HG03108 (cell line): ENCODE measurements around the gene ARHGEF19.
"Not testable (repeated sequence)": the region's sequence is repeated elsewhere in the genome, so short reads cannot be mapped to it uniquely, and the experiment has no call there.

ENCODE experiments used
- ATAC-seq: cut with Tn5 transposase; IDR thresholded peaks from one replicate; pipeline ENCODE4 v1.9.1; 2021; ENCODE audit warnings: moderate library complexity; ENCODE audit not compliant: unreplicated experiment

Gene ARHGEF19

GRCh38 chr1:16212251-16212961 lies at the start of gene ARHGEF19:
TSS of gene ARHGEF19 (minus strand) at chr1:16212652. CDS start at chr1:16209054, 3,598 bp downstream.
- ATAC-seq = no peak

GRCh38 chr1:16262067-16262466 lies 49.6 kb upstream of the ARHGEF19 start:
- ATAC-seq = no peak

- ATAC-seq = no peak
Observed at GRCh38 chr1:16260814-16261213, 48.4 kb upstream of the ARHGEF19 start.

- ATAC-seq = no peak
Observed at GRCh38 chr1:16258591-16259135, 46.2 kb upstream of the ARHGEF19 start.

GRCh38 chr1:16257968-16258367 lies 45.5 kb upstream of the ARHGEF19 start:
- no peak for ATAC-seq

- ATAC-seq = not testable (repeated sequence)
Observed at GRCh38 chr1:16257556-16257955, 45.1 kb upstream of the ARHGEF19 start.

- ATAC-seq = no peak
Observed at GRCh38 chr1:16256478-16256877, 44.0 kb upstream of the ARHGEF19 start.

GRCh38 chr1:16254263-16254928 lies 41.9 kb upstream of the ARHGEF19 start:
- no peak for ATAC-seq

GRCh38 chr1:16253332-16253922 lies 41.0 kb upstream of the ARHGEF19 start:
- ATAC-seq = no peak

- ATAC-seq = no peak
Observed at GRCh38 chr1:16252912-16253311, 40.5 kb upstream of the ARHGEF19 start.

GRCh38 chr1:16251381-16251780 lies 38.9 kb upstream of the ARHGEF19 start:
- no peak for ATAC-seq

GRCh38 chr1:16250524-16251251 lies 38.2 kb upstream of the ARHGEF19 start:
- ATAC-seq = no peak

- no peak for ATAC-seq
Observed at GRCh38 chr1:16249596-16250241, 37.3 kb upstream of the ARHGEF19 start.

GRCh38 chr1:16248603-16249516 lies 36.4 kb upstream of the ARHGEF19 start:
- ATAC-seq = no peak

- ATAC-seq = no peak
Observed at GRCh38 chr1:16248007-16248436, 35.6 kb upstream of the ARHGEF19 start.

- ATAC-seq = no peak
Observed at GRCh38 chr1:16247441-16247840, 35.0 kb upstream of the ARHGEF19 start.

GRCh38 chr1:16246961-16247360 lies 34.5 kb upstream of the ARHGEF19 start:
- ATAC-seq = no peak

GRCh38 chr1:16246239-16246638 lies 33.8 kb upstream of the ARHGEF19 start:
- not testable (repeated sequence) for ATAC-seq

- no peak for ATAC-seq
Observed at GRCh38 chr1:16245476-16246196, 33.2 kb upstream of the ARHGEF19 start.
